HepG2 (cell line): ENCODE results near the gene TJP3. TPM values are rescaled to one million over a fixed set of nuclear protein-coding genes. Genes with fewer than 3 reads are reported as not detected.

Experiments used
- ATAC-seq: fragments of 200-7000 bp; cut with Tn5 transposase; 3 replicates; pipeline ENCODE4 v1.9.1; 2020; ENCODE audit warnings: mild to moderate bottlenecking, moderate library complexity
- BruUV-seq: library from RNA; stranded (reverse); fragments of 400-500 nt; replicated peaks from 2 replicates; lab custom pipeline; 2021; lab: Mats Ljungman, UMichigan
- CTCF ChIA-PET: fragments of 300-600 bp; formaldehyde crosslinking; extraction: SDS; loops from one replicate; lab custom pipeline; 2021; ENCODE audit warnings: low total read pairs, inconsistent platforms, low intra/inter-chr PET ratio; lab: Yijun Ruan, JAX
- POLR2A ChIA-PET: fragments of 350-600 bp; sonication (Branson Sonifier 250); formaldehyde crosslinking; loops from one replicate; lab custom pipeline; 2020; ENCODE audit warnings: antibody characterized with exemption, inconsistent platforms; lab: Yijun Ruan, JAX
- DNase-seq: peaks from one replicate; pipeline ENCODE4 v3.0.0-alpha.2; 2015; ENCODE audit warnings: low spot score
- FAIRE-seq: peaks from 3 replicates; lab custom pipeline; 2011; peaks lifted over from hg19 to GRCh38; lab: Jason Lieb, UNC
- H2AFZ ChIP-seq: one replicate; pipeline ENCODE4 v1.6.1; 2011; ENCODE audit warnings: low read length, inconsistent platforms
- H3K27ac ChIP-seq: fragments of 300-600 bp; 3 replicates; pipeline ENCODE4 v1.8.0; 2011; ENCODE audit warnings: mixed run types, mild to moderate bottlenecking, mixed read lengths, low read length, inconsistent platforms; ENCODE audit not compliant: insufficient read depth; ENCODE audit errors: extremely low read length
- H3K27me3 ChIP-seq, 2 experiments: fragments of 200-600 bp in 1 of 2; 2 replicates in 1 of 2; 3 replicates in 1 of 2; pipeline versions ENCODE4 v1.6.0 to v1.8.0; 2011; ENCODE audit warnings: low read length in 2 of 2, mild to moderate bottlenecking in 2 of 2, moderate library complexity in 2 of 2, inconsistent platforms in 1 of 2; ENCODE audit not compliant: insufficient read depth in 2 of 2, control insufficient read depth in 1 of 2
- H3K36me3 ChIP-seq, 2 experiments: fragments of 200-600 bp in 1 of 2; replicated peaks in 1 of 2; 2 replicates in 1 of 2; 3 replicates in 1 of 2; pipeline versions ENCODE4 v1.5.1 to v1.8.0; 2011; ENCODE audit warnings: low read length in 2 of 2, inconsistent platforms in 1 of 2; ENCODE audit not compliant: insufficient read depth in 2 of 2, control insufficient read depth in 1 of 2
- H3K4me1 ChIP-seq: 2 replicates; pipeline ENCODE4 v1.5.1; 2012; ENCODE audit warnings: low read length, inconsistent platforms; ENCODE audit not compliant: insufficient read depth
- H3K4me2 ChIP-seq: 2 replicates; pipeline ENCODE4 v1.6.0; 2011; ENCODE audit warnings: low read depth, low read length, inconsistent platforms
- H3K4me3 ChIP-seq, 3 experiments: fragments of 200-600 bp in 1 of 3; sonication (generic), shearing (Covaris generic) in 1 of 3; replicated peaks in 1 of 3; 2 replicates each; pipeline ENCODE4 v1.5.1; 2011 to 2016; ENCODE audit warnings: low read length in 3 of 3, inconsistent platforms in 2 of 3, low read depth in 2 of 3, mild to moderate bottlenecking in 2 of 3, control low read depth in 1 of 3, mixed read lengths in 1 of 3; ENCODE audit not compliant: insufficient read depth in 1 of 3
- H3K79me2 ChIP-seq: one replicate; pipeline ENCODE4 v1.6.1; 2011; ENCODE audit warnings: low read length, inconsistent platforms; ENCODE audit not compliant: insufficient read depth
- H3K9ac ChIP-seq: 2 replicates; pipeline ENCODE4 v1.6.0; 2011; ENCODE audit warnings: mild to moderate bottlenecking, low read depth, low read length, inconsistent platforms; ENCODE audit not compliant: insufficient read depth
- H3K9me3 ChIP-seq: 2 replicates; pipeline ENCODE4 v1.5.1; 2012; ENCODE audit warnings: mild to moderate bottlenecking, low read length
- H4K20me1 ChIP-seq: 2 replicates; pipeline ENCODE4 v1.6.0; 2011; ENCODE audit warnings: inconsistent platforms, mild to moderate bottlenecking, low read length, moderate library complexity; ENCODE audit not compliant: insufficient read depth
- KIAA2018 ChIP-seq: sonication (generic); formaldehyde crosslinking; IDR thresholded peaks from 2 replicates; pipeline ENCODE4 v1.5.0; 2020; ENCODE audit warnings: mild to moderate bottlenecking, missing genetic modification reagents, borderline replicate concordance
- MBD4 ChIP-seq: IDR thresholded peaks from 2 replicates; pipeline ENCODE4 v1.6.1; 2012; ENCODE audit warnings: low read length, inconsistent platforms, borderline replicate concordance
- NR0B2 ChIP-seq: sonication (generic); formaldehyde crosslinking; IDR thresholded peaks from 2 replicates; pipeline ENCODE4 v1.4.0; 2020; ENCODE audit warnings: mild to moderate bottlenecking, missing genetic modification reagents
- ONECUT2 ChIP-seq: sonication (generic); formaldehyde crosslinking; IDR thresholded peaks from 2 replicates; pipeline ENCODE4 v1.4.0; 2020; ENCODE audit warnings: missing genetic modification reagents
- PPARG ChIP-seq: conservative IDR thresholded peaks from 2 replicates; pipeline ENCODE4 v1.6.1; 2016; ENCODE audit warnings: missing biosample characterization, missing genetic modification reagents
- ZNF331 ChIP-seq: sonication (generic); formaldehyde crosslinking; IDR thresholded peaks from 2 replicates; pipeline ENCODE4 v1.4.0; 2020; ENCODE audit warnings: missing genetic modification reagents
- ZNF7 ChIP-seq: IDR thresholded peaks from 2 replicates; pipeline ENCODE4 v1.6.1; 2016; ENCODE audit warnings: missing biosample characterization, missing genetic modification reagents
- WGBS: methylation state at CpG from one replicate; pipeline ENCODE4 v1.1.6; 2017; ENCODE audit warnings: low lambda C conversion rate; 5-methylcytosine and 5-hydroxymethylcytosine counted together
- in situ Hi-C: cut with HindIII; loops from 2 replicates; pipeline ENCODE4 v1.10.0; 2017; ENCODE audit warnings: low pct_unique_long_range_greater_than_20kb; ENCODE audit not compliant: extremely low pct_ligation_motif_present
- intact Hi-C: fragments of 100-400 bp; cut with micrococcal nuclease; formaldehyde crosslinking; loops from one replicate; pipeline ENCODE4 v1.10.0; 2022; ENCODE audit not compliant: unreplicated experiment
- polyA plus RNA-seq, 8 experiments: library from polyadenylated mRNA; depleted of rRNA in 3 of 8; stranded (reverse) in 7 of 8; unstranded in 1 of 8; fragments of >200 nt; fragmentation: Illumina TruSeq in 4 of 8; extraction: Trizol in 4 of 8; gene quantifications; 2 replicates each; pipeline versions ENCODE4 v1.2.1 to v1.2.3, GENCODE V29; 2011 to 2016; ENCODE audit warnings: low read depth in 4 of 8, missing spikeins in 1 of 8, mixed read lengths in 1 of 8; ENCODE audit not compliant: insufficient read depth in 1 of 8
- total RNA-seq, 5 experiments: library from RNA; depleted of rRNA; stranded (reverse); fragments of >200 nt; fragmentation: Illumina TruSeq; extraction: Trizol; gene quantifications; 2 replicates each; pipeline ENCODE4 v1.2.3, GENCODE V29; 2016; ENCODE audit warnings: low read depth in 1 of 5

The TJP3 gene
- total and polyA plus RNA-seq, 2 of the 13 experiments (the other 11 are each of a cell fraction or from before 2014, with no cell fraction given) = 2.3 to 21.5 TPM

DNA sequence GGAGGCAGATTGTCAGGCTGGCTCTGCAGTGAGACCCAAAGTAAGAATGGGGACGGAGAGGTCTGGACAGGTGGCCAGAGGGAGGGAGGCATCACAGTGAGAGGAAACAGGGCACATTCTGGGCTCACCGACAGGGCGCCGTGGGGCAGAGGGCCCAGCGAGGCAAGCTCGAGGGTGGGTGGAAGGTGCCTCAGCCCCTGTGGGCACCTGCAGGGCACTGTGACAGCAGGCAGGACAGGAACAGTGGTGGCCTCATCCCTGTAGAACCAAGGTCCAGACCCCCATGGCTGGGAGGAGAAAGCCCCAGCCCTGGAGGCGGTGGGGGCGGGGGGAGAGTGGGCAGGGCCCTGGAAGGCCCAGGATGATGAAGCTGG lies 35.6 kb upstream of the TJP3 start (continued):
- no peak for TF ChIP-seq ZNF7 (CRISPR knock-in tag)
- no peak for TF ChIP-seq NR0B2 (CRISPR knock-in tag)

DNA sequence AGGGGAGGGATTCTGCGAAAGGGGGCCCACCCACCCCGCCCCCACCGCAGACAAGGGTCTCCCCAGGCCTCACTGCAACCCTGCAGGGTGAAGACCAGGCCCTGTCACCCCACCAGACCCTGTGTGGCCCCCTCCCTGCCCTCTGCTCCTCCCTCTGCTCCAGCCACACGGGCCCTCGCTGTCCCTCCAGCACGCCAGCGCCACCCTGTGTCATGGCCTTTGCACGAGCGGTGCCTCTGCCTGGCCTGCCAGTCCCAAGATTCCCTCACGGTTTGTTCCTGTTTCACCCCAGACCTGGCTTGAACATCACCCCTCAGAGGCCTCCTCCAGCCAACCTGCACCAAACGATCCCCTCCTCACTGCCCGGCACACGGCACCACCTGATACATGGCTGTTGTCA lies 35.2 kb upstream of the TJP3 start:
- Histone ChIP-seq H2AFZ (no peak overlapping the region), H3K4me1 (peaks cover 17% of the 10 kb centered on the region), H3K79me2 (no peaks in the 10 kb centered on the region), H3K27ac (no peak overlapping the region), H3K9me3 (no peaks in the 10 kb centered on the region), H3K9ac (no peak overlapping the region), H3K4me2 (no peak overlapping the region), H3K36me3 (no peaks in the 10 kb centered on the region; a peak in 1 of 5 replicates), H3K4me3 (no peak overlapping the region), H4K20me1 (no peaks in the 10 kb centered on the region), H3K27me3 (no peaks in the 10 kb centered on the region)
- DNase-seq (no peak), FAIRE-seq (no peak), ATAC-seq (no peak)
- BruUV-seq = no TSS peak
- in situ Hi-C loops (no loop called here), intact Hi-C loops (no loop called here)
- ChIA-PET CTCF (no interaction called here), POLR2A (no interaction called here)
- 92% methylated on average over 13 of the region's 13 CpGs for WGBS
- TF ChIP-seq ONECUT2 (CRISPR knock-in tag) = no peak

GRCh38 chr19:3673506-3674439 lies 34.4 kb upstream of the TJP3 start:
- ChIA-PET CTCF (no interaction called here), POLR2A (no interaction called here)
- Histone ChIP-seq H3K4me3 (no peak overlapping the region), H3K9ac (no peak overlapping the region), H3K4me1 (peaks cover 9% of the 10 kb centered on the region), H3K27ac (no peak overlapping the region), H3K9me3 (no peaks in the 10 kb centered on the region), H3K36me3 (no peaks in the 10 kb centered on the region; a peak in 1 of 5 replicates), H3K27me3 (no peaks in the 10 kb centered on the region), H4K20me1 (no peaks in the 10 kb centered on the region), H3K79me2 (no peaks in the 10 kb centered on the region), H2AFZ (no peak overlapping the region), H3K4me2 (no peak overlapping the region)
- ATAC-seq (no peak), FAIRE-seq (no peak), DNase-seq (no peak)
- BruUV-seq = no TSS peak
- in situ Hi-C loops = no loop called here
- intact Hi-C loops = no loop called here
- 95% methylated on average over 14 of the region's 34 CpGs for WGBS
- peak; percentile 96 for TF ChIP-seq ZNF331 (CRISPR knock-in tag)
- no peak for TF ChIP-seq KIAA2018 (CRISPR knock-in tag)
- TF ChIP-seq PPARG = no peak
- no peak for TF ChIP-seq MBD4
